ENCODE results near the gene TPM3. TPM values are rescaled to one million over a fixed set of nuclear protein-coding genes. Genes with fewer than 3 reads are reported as not detected.

Gene TPM3
- total and polyA plus RNA-seq, 10 of the 15 experiments (the other 5 are each of a cell fraction or from before 2014, with no cell fraction given) = 270 to 759 (median 505) TPM

- TF ChIP-seq RB1 (IDR thresholded peaks at IDR 0.05; ENCODE audit: borderline replicate concordance) (0 out of 2 replicates have a peak, but pooled peaks have one; percentile 24), PAX8 (IDR thresholded peaks at IDR 0.05) (peak; percentile 93), SIN3A (IDR thresholded peaks at IDR 0.05; ENCODE audit: low read depth, low read length) (peak; percentile 41; the same call in 1 of the 2 replicates), NFYA (IDR thresholded peaks at IDR 0.05; ENCODE audit: borderline replicate concordance, low read depth, low read length) (no peak), NFYB (IDR thresholded peaks at IDR 0.05; ENCODE audit: insufficient read depth, low read depth, low read length) (peak; percentile 64; the same call in 1 of the 2 replicates), HDAC2 (IDR thresholded peaks at IDR 0.05) (no peak), USF1 (IDR thresholded peaks at IDR 0.05; ENCODE audit: borderline replicate concordance, extremely low read length, insufficient read depth, low read depth, low read length) (peak; percentile 98), SIX5 (IDR thresholded peaks at IDR 0.05; ENCODE audit: low read depth, low read length, severe bottlenecking) (peak; percentile 33), ETV6 (conservative IDR thresholded peaks at IDR 0.05 in 1 of 2, IDR thresholded peaks at IDR 0.05 in 1 of 2; ENCODE audit: borderline replicate concordance in 1 of 2, low read depth in 1 of 2) (no peak; a peak in 1 of 4 replicates), MYC (IDR thresholded peaks at IDR 0.05; ENCODE audit: insufficient read depth, insufficient read length, insufficient replicate concordance, low read length, severe bottlenecking) (peak; percentile 44), SMC3 (IDR thresholded peaks at IDR 0.05; ENCODE audit: borderline replicate concordance, low read length) (no peak), SKIL (IDR thresholded peaks at IDR 0.05; ENCODE audit: low read depth, poor library complexity, severe bottlenecking) (no peak), USF2 (IDR thresholded peaks at IDR 0.05; ENCODE audit: borderline replicate concordance, low read depth, low read length) (peak; percentile 97), TCF12 (IDR thresholded peaks at IDR 0.05; ENCODE audit: low read depth, low read length) (peak; percentile 57; the same call in 1 of the 2 replicates), POLR2A (IDR thresholded peaks at IDR 0.05; ENCODE audit: low read depth, low read length) (peak; percentile 97), CTCF (IDR thresholded peaks at IDR 0.05 in 2 of 3, conservative IDR thresholded peaks at IDR 0.05 in 1 of 3; ENCODE audit: control insufficient read depth in 2 of 3, extremely low read depth in 1 of 3, insufficient read depth in 1 of 3, low read depth in 3 of 3, low read length in 3 of 3) (no peak), MEF2A (IDR thresholded peaks at IDR 0.05; ENCODE audit: insufficient read depth, low read depth, low read length) (no peak), IKZF2 (IDR thresholded peaks at IDR 0.05) (peak; percentile 82 to 87), DPF2 (IDR thresholded peaks at IDR 0.05) (peak; percentile 83), BMI1 (IDR thresholded peaks at IDR 0.05; ENCODE audit: borderline replicate concordance) (no peak), GABPA (IDR thresholded peaks at IDR 0.05; ENCODE audit: low read depth) (no peak), NRF1 (conservative IDR thresholded peaks at IDR 0.05; ENCODE audit: low read depth, low read length) (peak; percentile 43; the same call in 1 of the 2 replicates), IKZF1 (conservative IDR thresholded peaks at IDR 0.05) (peak; percentile 95), CREM (IDR thresholded peaks at IDR 0.05; ENCODE audit: low read depth) (peak; percentile 87)
These were observed 28.4 kb upstream of the TPM3 start, which contains the start of gene UBAP2L (continued) for GRCh38 chr1:154220071-154220969.

Measured in GM12878 (cell line).